Measurements from ENCODE around the gene CCDC40.
"Not testable (repeated sequence)": the region's sequence is repeated elsewhere in the genome, so short reads cannot be mapped to it uniquely, and the experiment has no call there.

The CCDC40 gene

DNA sequence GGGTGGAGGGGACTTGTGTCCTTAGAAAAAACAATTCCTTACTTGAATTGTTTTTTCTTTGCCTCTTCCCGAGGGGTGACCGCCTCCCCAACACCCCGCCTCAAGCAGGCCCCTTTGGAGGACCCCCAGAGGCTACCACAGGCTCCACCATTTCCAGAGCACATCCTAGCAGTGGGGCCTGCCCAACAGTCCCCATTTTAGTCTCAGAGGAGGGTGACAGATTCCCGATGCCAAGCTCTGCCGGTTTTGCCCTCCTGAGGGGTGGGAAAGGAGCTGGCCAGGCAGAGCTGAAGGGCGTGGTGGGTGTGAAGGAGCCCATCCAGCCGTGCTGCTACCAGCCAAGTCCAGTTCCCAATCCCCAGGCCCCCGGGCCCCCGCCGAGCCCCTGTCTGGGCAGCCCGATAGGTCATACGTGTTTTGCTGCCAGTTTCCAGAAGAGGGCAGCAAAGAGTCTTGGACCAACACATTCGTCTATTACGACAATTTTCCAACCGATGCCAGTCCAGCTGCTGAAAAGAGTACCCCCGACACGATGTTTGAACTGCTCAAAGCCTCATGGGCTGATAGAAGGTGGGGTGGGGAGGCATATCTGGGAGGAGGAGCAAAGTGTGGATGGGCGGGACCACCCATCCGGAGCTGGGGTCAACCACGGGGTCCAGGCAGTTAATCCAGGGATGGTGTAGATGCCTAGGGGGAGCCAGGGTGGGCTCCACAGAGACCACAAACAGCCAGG is 46.1 kb downstream of the CCDC40 start:
- DNase-seq (ENCODE audit: low read depth), result peak; percentile 46

DNA sequence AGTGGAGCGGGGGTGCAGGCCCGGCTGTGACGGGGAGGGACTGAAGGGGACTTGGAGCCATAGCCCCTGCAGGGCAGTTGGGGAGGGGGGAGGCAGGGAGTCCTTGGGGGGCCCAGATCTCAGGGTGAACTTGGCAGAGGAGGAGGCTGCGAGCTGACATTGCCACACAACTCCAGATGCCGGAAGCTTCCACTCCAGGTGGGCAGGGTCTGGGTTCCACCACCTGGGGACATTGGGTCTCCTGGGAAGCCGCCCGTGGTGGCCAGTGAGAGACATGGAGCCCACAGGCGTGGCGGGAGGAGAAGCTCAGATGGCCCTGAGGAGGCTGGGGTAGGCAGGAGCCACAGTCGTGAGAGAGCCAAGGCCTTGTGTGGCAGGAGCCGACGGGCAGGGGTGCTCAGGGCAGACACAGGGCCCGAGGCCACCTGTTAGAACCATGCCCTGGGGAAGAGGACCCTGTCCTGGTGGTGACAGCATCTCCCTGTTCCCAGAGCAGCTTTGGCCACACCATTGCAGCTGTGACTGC is 46.8 kb downstream of the CCDC40 start:
- DNase-seq (ENCODE audit: low read depth), result no peak

DNA sequence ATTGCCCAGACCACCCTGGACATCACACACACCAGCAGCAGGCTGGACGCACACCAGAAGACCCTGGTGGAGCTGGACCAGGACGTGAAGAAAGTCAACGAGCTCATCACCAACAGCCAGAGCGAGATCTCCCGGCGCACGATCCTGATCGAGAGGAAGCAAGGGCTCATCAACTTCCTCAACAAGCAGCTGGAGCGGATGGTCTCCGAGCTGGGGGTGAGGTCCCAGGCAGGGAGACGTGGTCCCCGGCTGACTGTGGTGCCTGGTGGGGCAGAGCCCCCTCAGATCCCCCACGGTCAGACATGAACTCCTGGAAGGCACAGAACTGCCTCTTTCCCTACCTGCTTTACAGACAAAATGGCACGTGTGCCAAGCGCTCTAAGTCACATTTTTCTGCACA is 48.3 kb downstream of the CCDC40 start:
- DNase-seq (ENCODE audit: low read depth), result no peak

DNA sequence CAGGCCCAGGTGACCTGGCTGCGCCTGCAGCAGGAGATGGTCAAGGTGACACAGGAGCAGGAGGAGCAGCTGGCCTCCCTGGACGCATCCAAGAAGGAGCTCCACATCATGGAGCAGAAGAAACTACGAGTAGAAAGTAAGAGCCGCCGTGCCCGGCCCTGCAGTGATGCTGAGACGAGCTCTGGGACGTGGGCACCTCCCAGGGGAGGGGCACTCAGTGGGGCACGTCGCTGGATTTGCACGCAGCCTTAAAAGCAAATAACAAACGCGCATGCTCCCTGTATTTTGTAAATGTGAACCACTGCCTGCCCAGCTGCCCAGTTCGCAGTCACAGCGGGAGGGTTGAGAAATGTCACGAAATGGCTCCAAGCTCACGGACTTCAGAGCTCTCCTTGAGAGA is 49.6 kb downstream of the CCDC40 start:
- no peak for DNase-seq (ENCODE audit: low read depth)

DNA sequence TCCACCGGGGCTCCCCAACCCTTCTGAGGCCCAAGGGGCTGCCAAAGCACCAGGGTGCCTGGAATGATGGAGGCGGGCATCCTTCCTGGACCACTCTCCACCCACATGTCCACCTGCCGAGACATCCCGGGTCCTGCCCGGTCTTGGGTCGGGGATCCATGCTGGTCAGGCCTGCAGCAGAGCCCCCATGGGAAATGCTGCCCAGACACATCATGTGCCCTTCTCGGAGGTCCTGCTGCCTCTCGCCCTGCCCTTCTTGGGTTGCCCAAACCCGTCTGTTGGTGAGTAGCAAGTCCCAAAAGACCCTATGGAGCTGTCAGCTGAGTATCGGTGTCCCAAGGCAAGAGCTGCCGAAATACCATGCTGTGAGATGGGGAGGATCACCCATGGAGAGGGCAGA is 50.2 kb downstream of the CCDC40 start:
- DNase-seq (ENCODE audit: low read depth), result no peak

DNA sequence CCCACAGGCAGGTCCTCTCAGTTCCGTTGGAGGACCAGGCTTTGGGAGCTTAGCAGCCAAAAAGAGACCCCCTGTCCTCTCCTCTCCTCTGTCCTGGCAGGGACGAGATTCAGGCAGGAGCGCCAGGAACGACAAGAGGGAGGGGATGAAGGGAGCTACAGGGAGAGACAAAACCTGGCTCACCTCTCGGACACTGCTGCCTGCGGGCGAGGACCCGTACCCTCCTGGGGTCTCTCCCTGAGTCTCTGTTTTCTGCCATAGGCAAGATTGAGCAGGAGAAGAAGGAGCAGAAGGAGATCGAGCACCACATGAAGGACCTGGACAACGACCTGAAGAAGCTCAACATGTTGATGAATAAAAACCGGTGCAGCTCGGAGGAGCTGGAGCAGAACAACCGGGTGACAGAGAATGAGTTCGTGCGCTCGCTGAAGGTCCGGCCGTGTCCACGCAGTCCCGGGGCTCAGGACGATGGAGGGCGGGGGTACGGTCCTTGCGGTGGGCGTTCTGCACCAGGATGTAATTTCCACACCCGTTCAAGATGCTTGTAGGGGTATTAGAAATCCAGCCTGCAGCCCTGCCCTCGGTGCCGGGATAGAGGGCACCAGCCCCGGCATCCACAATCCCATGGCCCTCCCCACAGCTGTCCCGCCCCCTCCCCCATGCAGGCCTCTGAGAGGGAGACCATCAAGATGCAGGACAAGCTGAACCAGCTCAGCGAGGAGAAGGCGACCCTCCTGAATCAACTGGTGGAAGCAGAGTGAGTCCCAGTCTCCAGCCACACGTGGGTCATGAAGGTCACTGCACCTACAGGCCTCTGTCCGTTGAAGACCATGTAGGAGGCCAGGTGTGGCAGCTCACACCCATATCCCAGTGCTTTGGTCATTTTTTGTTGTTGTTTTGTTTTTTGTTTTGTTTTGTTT is 51.2 kb downstream of the CCDC40 start:
- no peak for DNase-seq (ENCODE audit: low read depth)

DNA sequence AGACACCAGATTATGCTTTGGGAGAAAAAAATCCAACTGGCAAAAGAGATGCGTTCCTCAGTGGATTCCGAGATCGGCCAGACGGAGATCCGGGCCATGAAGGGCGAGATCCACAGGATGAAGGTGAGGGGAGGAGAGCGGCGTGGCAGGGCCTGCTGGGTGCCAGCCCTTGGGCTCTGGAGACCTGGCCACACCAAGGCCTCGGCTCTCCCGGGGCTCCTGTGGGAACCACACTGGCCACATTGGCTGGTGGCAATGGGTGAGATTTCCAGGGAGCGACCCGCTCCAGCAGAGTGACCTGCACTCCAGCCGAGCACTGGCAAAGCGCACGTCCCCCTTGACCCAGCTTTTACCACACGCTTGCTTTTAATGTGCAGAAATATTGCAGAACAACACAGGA is 53.3 kb downstream of the CCDC40 start:
- no peak for DNase-seq (ENCODE audit: low read depth)

DNA sequence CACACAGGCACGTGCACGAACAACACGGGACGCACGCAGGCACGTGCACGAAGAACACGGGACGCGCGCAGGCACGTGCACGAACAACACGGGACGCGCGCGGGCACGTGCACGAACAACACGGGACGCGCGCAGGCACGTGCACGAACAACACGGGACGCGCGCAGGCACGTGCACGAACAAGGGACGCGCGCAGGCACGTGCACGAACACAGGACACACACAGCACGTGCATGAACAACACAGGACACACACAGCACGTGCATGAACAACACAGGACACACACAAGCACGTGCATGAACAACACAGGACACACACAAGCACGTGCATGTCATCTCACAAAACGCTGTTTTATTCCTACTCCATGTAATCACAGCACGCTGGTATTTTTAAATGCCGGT is 53.7 kb downstream of the CCDC40 start:
- DNase-seq (ENCODE audit: low read depth), result not testable (repeated sequence)

DNA sequence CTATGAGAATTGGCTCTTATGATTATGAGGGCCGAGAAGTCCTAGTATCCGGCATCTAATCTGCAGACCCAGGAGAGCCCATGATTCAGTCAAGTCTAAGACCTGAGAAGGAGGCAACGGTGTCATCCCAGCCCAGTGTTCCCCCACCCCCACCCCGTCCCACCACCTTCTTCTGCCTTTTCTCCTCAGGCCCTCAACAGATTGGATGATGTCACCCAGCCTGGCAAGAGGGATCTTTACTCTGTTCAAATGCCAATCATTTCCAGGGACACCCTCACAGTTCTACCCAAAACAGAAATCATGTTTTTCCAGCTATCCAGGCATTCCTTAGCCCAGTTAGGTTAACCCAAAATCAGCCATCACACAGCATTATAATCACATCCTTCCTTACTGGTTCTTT is 54.9 kb downstream of the CCDC40 start:
- DNase-seq (ENCODE audit: low read depth), result no peak

DNA sequence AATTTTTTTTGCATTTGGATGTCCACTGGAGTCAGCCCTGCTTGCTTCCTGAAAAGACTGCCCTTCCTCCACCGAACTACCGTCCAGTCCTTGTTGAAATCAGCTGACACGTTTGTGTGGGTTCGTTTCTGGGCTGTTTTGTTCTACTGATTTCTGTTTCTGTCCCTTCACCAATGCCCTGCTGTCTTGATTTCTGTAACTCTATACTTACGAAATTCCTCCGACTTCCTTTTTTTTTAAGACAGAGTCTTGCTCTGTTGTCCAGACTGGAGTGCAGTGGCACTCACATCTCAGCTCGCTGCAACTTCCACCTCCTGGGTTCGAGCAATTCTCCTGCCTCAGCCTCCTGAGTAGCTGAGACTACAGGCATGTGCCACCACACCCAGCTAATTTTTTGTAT is 56.5 kb downstream of the CCDC40 start:
- DNase-seq (ENCODE audit: low read depth), result no peak

DNA sequence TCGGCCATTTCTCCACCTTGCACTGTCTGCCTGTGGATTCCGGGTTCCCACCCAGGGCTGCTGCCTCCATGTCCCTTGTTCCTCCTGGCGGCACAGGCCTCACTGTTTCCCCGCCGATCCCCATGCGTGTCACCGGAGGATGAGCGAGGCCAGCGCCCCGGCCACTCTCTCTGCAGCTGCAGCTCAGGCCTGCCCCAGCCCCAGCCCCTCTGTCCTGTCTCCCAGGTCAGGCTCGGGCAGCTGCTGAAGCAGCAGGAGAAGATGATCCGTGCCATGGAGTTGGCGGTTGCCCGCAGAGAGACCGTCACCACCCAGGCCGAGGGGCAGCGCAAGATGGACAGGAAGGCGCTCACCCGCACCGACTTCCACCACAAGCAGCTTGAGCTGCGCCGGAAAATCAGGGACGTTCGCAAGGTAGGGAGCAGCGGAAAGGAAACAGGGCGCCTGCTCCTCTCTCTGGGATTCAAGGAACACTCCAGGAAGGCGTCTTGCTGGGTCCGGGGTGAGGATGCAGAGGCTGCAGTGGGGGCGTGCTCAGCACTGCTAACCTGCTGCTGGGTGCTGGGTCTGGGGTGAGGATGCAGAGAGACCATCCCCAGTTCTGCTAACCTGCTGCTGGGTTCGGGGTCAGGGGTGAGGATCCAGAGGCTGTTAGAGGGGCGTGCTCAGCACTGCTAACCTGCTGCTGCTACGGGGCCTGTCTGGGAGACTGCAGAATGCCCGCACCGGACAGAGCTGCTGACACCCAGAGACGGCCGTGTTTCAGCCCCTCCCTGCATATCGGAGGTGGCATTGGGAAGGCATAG is 58.8 kb downstream of the CCDC40 start:
- DNase-seq (ENCODE audit: low read depth), result no peak

DNA sequence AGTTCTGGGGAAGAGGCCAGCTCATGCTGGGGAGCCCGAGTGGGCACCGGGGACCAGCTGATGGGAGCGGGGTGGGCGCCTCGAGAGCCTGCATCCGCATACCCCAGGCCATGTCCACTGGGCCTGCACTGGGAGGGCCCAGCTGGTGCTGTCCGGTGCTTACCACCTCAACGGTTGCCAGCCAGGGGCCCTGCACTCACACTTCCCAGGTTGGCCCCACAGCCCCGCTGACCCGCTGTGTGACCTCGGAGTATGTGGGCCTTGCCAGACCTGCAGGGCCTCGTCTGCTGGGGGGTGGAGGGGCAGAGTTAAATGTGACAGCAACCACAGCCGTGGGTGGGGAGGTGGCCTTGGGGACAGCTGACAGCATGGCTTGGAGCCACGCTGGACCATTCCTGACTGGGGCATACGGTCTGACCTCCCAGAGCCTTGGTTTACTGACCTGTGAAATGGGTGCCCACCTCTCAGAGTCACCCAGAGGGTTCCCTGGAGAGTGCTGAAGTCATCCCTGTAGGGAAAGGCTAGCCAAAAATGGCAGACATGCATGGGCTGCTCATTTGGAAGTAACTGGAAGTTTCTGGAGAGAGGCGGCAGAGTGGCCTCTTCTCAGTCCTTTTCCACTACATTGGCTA is 59.5 kb downstream of the CCDC40 start:
- no peak for DNase-seq (ENCODE audit: low read depth)

DNA sequence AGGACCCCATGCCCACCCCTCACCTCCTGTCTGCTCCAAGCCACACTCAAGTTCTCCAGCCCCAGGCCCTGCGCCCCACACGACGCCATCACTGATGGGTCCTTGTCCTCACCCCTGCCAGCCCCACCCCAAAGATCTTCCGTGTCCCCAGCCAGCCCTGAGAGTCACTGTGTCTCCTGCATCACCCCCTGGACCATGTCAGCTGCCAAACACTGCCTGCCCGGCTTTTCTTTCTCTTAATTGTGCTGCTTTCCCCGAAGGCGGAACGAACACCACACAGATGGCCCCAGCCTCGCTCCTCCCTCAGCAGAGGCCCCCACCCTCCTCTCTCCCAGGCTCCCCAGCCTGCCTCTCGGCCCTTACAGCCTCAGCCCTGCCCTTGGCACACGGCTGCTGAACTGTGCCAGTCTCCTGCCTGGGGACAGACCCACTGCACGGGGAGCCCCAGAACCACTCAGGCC is 60.1 kb downstream of the CCDC40 start:
- no peak for DNase-seq (ENCODE audit: low read depth)

DNA sequence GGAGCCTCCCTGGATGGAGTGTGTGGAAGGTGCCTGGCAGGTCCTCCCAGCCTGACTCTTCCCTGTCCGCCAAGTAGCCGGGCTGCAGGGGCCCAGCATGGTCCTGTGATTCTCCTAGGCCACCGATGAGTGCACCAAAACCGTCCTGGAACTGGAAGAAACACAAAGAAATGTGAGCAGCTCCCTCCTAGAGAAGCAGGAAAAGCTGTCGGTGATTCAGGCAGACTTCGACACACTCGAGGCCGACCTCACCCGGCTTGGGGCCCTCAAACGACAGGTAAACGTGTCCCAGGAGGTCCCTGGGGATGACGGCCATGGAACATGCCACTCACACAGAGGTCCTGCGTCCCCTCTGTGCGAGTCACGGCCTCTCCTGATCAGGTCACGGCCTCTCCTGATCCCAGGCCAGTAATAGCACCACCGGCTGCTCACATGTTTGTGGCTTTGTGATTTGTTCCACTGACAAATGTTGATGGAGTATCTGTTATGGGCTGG is 60.7 kb downstream of the CCDC40 start:
- DNase-seq (ENCODE audit: low read depth), result no peak

DNA sequence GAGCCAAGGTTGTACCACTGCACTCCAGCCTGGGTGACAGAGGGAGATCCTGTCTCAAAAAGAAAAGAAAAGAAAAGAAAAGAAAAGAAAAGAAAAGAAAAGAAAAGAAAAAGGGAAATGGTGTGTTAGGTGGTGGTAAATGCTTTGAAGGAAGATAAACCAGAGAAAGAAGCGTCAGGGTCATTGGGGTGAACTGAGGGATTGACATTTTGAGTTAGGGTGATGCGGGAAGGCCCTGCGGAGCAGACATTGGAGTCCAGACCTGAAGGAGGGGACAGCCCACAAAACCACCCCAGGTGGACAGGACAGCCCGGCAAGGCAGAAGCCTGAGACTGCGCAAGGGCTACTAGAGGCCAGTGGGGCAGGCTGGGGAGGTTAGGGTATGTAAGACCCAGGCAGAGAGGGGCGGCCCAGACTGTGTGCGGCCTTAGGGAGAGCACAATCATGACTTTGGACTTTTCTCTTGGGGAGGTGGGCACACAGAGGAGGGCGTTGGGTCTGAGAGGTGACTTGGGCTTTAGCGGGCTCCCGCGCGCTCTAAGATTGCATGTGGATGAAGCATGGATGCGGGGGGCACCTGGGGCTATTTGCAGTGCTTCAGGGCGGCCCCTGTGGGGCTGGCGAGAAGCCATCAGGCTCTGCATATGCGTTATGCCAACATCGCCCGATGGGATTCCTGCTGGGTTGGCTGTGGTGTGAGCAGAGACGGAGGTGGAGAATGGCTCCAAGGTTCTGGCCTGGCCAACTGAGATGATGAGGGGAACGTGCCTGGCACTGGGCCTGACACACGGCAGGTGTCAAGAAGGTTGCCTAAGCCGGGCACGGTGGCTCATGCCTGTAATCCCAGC is 61.6 kb downstream of the CCDC40 start:
- DNase-seq (ENCODE audit: low read depth), result no peak

DNA sequence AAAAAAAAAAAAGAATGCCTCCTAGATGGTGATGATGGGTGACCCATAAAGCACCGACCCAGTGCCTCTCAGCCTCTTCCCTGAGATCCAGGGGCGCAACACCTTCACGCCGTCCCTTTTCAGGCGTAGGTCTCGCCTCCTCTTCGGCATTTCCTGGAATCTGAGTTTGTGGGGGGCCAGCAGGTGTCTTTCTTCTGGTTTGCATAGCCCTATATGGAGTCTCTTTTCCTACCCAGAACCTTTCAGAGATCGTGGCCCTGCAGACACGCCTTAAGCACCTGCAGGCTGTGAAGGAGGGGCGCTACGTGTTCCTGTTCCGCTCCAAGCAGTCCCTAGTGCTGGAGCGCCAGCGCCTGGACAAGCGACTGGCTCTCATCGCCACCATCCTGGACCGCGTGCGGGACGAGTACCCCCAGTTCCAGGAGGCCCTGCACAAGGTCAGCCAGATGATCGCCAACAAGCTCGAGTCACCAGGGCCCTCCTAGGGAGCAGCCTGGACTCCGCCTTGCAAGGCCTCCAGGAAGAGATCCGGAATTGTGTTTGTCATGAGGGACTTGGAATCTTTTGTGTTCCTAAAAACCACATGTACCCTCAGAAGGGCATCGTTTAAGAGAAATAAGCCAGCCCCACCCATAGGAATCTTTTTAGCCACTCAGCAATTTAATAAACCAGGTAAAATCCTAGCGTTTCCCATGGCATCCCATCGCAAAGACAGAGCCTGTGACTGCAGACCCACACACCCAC is 63.0 kb downstream of the CCDC40 start:
- DNase-seq (ENCODE audit: low read depth), result no peak

DNA sequence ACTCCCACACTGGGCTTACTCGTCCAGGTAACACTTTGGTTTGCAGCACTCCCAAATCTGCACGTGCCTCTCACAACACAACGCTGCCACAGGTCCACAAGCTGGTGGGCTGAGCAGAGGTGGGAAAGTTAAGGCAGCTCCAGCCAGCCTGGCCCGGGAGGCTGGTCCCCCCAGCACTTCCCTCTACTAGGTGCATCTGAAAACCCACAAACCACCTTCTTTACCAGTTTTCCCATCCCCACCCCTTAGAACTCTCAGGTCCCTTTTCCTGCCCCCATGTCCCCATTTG is 63.5 kb downstream of the CCDC40 start:
- DNase-seq (ENCODE audit: low read depth), result no peak

DNA sequence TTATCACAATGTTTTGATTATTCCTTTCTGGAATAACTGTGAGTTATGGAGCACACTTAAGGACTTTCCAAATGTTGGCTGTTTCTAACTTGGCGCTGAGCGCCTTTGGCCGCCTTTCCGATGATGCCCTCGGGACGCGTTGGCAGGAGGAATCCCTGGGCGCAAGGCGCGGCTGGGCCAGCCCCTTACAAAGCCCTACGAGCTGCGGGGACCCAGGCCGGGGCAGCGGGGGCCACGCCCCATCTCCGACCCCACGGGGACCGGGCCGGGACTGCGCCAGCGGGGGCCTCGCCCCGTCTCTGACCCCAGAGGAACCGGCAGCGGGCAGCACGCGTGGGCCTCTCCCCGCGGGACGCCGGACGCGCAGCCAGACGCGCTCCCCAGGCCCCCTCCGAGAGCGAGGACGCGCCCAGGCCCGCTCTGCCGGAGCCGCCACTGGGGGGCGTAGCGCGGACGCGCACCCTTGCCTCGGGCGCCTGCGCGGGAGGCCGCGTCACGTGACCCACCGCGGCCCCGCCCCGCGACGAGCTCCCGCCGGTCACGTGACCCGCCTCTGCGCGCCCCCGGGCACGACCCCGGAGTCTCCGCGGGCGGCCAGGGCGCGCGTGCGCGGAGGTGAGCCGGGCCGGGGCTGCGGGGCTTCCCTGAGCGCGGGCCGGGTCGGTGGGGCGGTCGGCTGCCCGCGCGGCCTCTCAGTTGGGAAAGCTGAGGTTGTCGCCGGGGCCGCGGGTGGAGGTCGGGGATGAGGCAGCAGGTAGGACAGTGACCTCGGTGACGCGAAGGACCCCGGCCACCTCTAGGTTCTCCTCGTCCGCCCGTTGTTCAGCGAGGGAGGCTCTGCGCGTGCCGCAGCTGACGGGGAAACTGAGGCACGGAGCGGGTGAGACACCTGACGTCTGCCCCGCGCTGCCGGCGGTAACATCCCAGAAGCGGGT is 64.8 kb downstream of the CCDC40 start, which contains the start of gene GAA:
GAA (plus strand) TSS at position 571 of the 935 bp plus-strand sequence. CDS start 3,006 bp downstream, outside the sequence.
- peak; percentile 83 for DNase-seq (ENCODE audit: low read depth)
